Measurements from ENCODE around the gene ACAP3.
"Not testable (repeated sequence)": the region's sequence is repeated elsewhere in the genome, so short reads cannot be mapped to it uniquely, and the experiment has no call there.

The ACAP3 gene

GRCh38 chr1:1316199-1316598 lies 8.5 kb upstream of the ACAP3 start:
- DNase-seq (ENCODE audit: extremely low read depth in 1 of 2, low read depth in 1 of 2): not testable (repeated sequence)

GRCh38 chr1:1315435-1315954 lies 7.8 kb upstream of the ACAP3 start:
- DNase-seq (ENCODE audit: extremely low read depth in 1 of 2, low read depth in 1 of 2): no peak

- no peak for DNase-seq (ENCODE audit: extremely low read depth in 1 of 2, low read depth in 1 of 2)
These were observed 7.1 kb upstream of the ACAP3 start for GRCh38 chr1:1314678-1315335.

GRCh38 chr1:1314237-1314586 lies 6.5 kb upstream of the ACAP3 start:
- no peak for DNase-seq (ENCODE audit: extremely low read depth in 1 of 2, low read depth in 1 of 2)

- no peak for DNase-seq (ENCODE audit: extremely low read depth in 1 of 2, low read depth in 1 of 2)
These were observed 5.9 kb upstream of the ACAP3 start for GRCh38 chr1:1313500-1314236.

- DNase-seq (ENCODE audit: extremely low read depth in 1 of 2, low read depth in 1 of 2): no peak
These were observed 5.0 kb upstream of the ACAP3 start for GRCh38 chr1:1312450-1313314.

- no peak for DNase-seq (ENCODE audit: extremely low read depth in 1 of 2, low read depth in 1 of 2)
These were observed 3.7 kb upstream of the ACAP3 start for GRCh38 chr1:1311107-1312104.

- DNase-seq (ENCODE audit: extremely low read depth in 1 of 2, low read depth in 1 of 2): no peak
These were observed 2.8 kb upstream of the ACAP3 start for GRCh38 chr1:1310476-1311053.

- no peak for DNase-seq (ENCODE audit: extremely low read depth in 1 of 2, low read depth in 1 of 2)
These were observed 2.3 kb upstream of the ACAP3 start for GRCh38 chr1:1310109-1310385.

GRCh38 chr1:1309251-1310108 lies 1.8 kb upstream of the ACAP3 start:
- DNase-seq (ENCODE audit: extremely low read depth in 1 of 2, low read depth in 1 of 2): no peak

- no peak for DNase-seq (ENCODE audit: extremely low read depth in 1 of 2, low read depth in 1 of 2)
These were observed 1.1 kb upstream of the ACAP3 start for GRCh38 chr1:1308756-1309250.

GRCh38 chr1:1307261-1307922 lies 338 bp downstream of the ACAP3 start:
- DNase-seq (ENCODE audit: extremely low read depth in 1 of 2, low read depth in 1 of 2): no peak

GRCh38 chr1:1306661-1307260 lies 969 bp downstream of the ACAP3 start:
- DNase-seq (ENCODE audit: extremely low read depth in 1 of 2, low read depth in 1 of 2): no peak

- DNase-seq (ENCODE audit: extremely low read depth in 1 of 2, low read depth in 1 of 2): no peak
These were observed 1.6 kb downstream of the ACAP3 start for GRCh38 chr1:1306070-1306660.

- peak; percentile 58 to 69 for DNase-seq (ENCODE audit: extremely low read depth in 1 of 2, low read depth in 1 of 2)
These were observed 2.2 kb downstream of the ACAP3 start for GRCh38 chr1:1305300-1306069.

GRCh38 chr1:1304331-1305299 lies 3.1 kb downstream of the ACAP3 start:
- no peak for DNase-seq (ENCODE audit: extremely low read depth in 1 of 2, low read depth in 1 of 2)

All from stimulated activated CD8-positive, alpha-beta memory T cell treated with anti-CD3 and anti-CD28 coated beads, Interleukin-7, amount 100 ng/mL, for 48 hours (primary cell).